HG02759 (cell line): ENCODE measurements around the gene APOL3.
"Not testable (repeated sequence)": the region's sequence is repeated elsewhere in the genome, so short reads cannot be mapped to it uniquely, and the experiment has no call there.

ENCODE experiments used
- ATAC-seq: cut with Tn5 transposase; IDR thresholded peaks from one replicate; pipeline ENCODE4 v1.9.1; 2021; ENCODE audit warnings: mild to moderate bottlenecking, moderate library complexity; ENCODE audit not compliant: unreplicated experiment

APOL3 gene

GRCh38 chr22:36160499-36160942 is at the start of gene APOL3:
Gene APOL3 (minus strand): TSS chr22:36160755. CDS start chr22:36149055, 11,700 bp downstream.
- ATAC-seq = no peak

- ATAC-seq = no peak
Observed at GRCh38 chr22:36210224-36210623, 49.7 kb upstream of the APOL3 start.

GRCh38 chr22:36209488-36209908 is 48.9 kb upstream of the APOL3 start:
- not testable (repeated sequence) for ATAC-seq

GRCh38 chr22:36208914-36209313 is 48.4 kb upstream of the APOL3 start:
- no peak for ATAC-seq

GRCh38 chr22:36208162-36208765 is 47.7 kb upstream of the APOL3 start:
- no peak for ATAC-seq

- no peak for ATAC-seq
Observed at GRCh38 chr22:36206255-36206654, 45.7 kb upstream of the APOL3 start.

GRCh38 chr22:36205573-36205972 is 45.0 kb upstream of the APOL3 start:
- not testable (repeated sequence) for ATAC-seq

GRCh38 chr22:36204632-36205015 is 44.1 kb upstream of the APOL3 start:
- no peak for ATAC-seq

GRCh38 chr22:36204001-36204631 is 43.6 kb upstream of the APOL3 start:
- ATAC-seq = no peak

- not testable (repeated sequence) for ATAC-seq
Observed at GRCh38 chr22:36203441-36203840, 42.9 kb upstream of the APOL3 start.

- not testable (repeated sequence) for ATAC-seq
Observed at GRCh38 chr22:36202906-36203305, 42.4 kb upstream of the APOL3 start.

- ATAC-seq = no peak
Observed at GRCh38 chr22:36201630-36202319, 41.2 kb upstream of the APOL3 start, which contains the start of gene APOL4. Gene APOL4 (minus strand): TSS chr22:36201809. CDS start chr22:36201734, 75 bp downstream.

- not testable (repeated sequence) for ATAC-seq
Observed at GRCh38 chr22:36201025-36201424, 40.5 kb upstream of the APOL3 start.

GRCh38 chr22:36199001-36199551 is 38.5 kb upstream of the APOL3 start:
- no peak for ATAC-seq

GRCh38 chr22:36198536-36198935 is 38.0 kb upstream of the APOL3 start:
- no peak for ATAC-seq

- ATAC-seq = no peak
Observed at GRCh38 chr22:36197514-36198146, 37.1 kb upstream of the APOL3 start.

GRCh38 chr22:36197065-36197440 is 36.5 kb upstream of the APOL3 start:
- no peak for ATAC-seq

GRCh38 chr22:36196254-36197064 is 35.9 kb upstream of the APOL3 start:
- no peak for ATAC-seq

- no peak for ATAC-seq
Observed at GRCh38 chr22:36194971-36195370, 34.4 kb upstream of the APOL3 start.

GRCh38 chr22:36194385-36194784 is 33.8 kb upstream of the APOL3 start:
- no peak for ATAC-seq
